HG02798 (cell line): ENCODE measurements around the gene PAQR6.
A peak's percentile ranks its signal among the peaks of the same experiment; 100 is the strongest.

Source experiments
- ATAC-seq: cut with Tn5 transposase; IDR thresholded peaks from one replicate; pipeline ENCODE4 v1.9.1; 2021; ENCODE audit warnings: mild to moderate bottlenecking; ENCODE audit not compliant: unreplicated experiment, poor library complexity

PAQR6 gene, protein sequence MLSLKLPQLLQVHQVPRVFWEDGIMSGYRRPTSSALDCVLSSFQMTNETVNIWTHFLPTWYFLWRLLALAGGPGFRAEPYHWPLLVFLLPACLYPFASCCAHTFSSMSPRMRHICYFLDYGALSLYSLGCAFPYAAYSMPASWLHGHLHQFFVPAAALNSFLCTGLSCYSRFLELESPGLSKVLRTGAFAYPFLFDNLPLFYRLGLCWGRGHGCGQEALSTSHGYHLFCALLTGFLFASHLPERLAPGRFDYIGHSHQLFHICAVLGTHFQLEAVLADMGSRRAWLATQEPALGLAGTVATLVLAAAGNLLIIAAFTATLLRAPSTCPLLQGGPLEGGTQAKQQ

DNA sequence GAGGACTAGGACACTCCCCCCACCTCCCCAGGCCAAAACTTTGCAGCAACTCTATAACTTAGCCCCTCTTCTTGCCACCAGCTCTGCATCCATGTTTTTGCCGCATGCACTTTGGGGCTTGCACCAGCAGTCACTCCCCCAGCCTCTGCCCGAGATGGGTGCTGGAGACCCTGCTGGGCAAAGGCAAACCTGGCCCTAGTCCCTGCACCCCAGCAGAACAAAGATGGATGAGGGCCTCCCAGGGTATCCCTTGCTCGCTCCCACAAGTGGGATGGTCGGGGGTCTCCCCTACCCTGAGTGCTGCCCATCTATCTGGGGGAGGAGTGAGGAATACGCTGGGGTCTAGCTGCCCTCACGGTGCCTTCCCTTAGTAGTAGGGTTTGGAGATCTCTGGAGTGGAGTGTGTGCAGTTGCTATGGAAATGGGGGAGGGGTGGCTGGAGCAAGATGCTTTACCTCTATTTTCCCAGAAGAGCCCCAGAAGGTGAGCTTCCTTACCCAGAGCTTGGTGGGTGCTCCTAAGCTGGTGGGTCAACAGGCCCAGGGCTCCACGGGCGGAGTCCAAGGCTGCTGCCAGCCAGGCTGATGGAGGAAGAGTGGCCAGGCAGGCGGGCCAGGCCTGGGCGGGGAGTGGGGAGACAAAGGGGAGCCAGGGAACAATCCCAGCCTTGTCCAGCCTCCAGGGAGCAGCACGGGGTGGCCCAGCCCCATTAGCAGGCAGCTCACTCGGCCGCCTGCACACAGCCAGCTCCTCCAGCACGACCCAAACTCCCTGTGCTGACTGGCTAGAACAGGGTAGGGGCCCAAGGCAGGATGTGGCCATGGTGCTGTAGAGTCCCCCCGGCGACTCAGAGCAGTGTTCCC, at the start of gene PAQR6:
Gene PAQR6 (minus strand): TSS at position 597 of the 863 bp plus-strand sequence. CDS start 1,325 bp downstream, outside the sequence.
- no peak for ATAC-seq

DNA sequence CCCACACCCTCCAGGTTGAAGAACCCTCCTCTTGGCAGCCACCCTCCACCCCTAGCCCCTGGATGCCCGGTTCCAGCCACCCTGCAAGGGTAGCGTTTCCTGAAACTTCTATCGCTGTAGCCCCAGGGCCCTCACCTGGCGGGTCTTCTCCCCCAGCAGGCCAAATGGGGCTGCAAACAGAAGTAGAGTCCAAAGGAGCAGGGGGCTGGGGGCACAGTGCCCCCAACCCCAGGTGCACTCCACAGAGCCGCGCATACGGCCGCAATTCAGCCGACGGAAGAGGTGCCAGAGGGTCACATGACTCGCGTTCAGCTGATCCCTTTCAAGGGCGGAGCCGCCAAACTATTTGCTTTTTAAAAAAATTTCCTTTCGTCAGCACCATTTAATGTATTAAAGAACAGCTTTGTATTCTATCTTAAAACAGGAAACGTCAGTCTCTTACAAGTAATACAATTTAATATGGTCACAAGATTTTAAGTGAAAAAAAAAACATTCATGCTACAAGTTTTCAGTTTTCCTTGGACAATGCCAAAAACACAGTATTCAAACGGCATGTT, 47.6 kb upstream of the PAQR6 start, which contains the start of gene GLMP:
Gene GLMP (minus strand): TSS at position 289 of the 557 bp plus-strand sequence. CDS start 34 bp downstream, at position 255.
- peak; percentile 55 for ATAC-seq

DNA sequence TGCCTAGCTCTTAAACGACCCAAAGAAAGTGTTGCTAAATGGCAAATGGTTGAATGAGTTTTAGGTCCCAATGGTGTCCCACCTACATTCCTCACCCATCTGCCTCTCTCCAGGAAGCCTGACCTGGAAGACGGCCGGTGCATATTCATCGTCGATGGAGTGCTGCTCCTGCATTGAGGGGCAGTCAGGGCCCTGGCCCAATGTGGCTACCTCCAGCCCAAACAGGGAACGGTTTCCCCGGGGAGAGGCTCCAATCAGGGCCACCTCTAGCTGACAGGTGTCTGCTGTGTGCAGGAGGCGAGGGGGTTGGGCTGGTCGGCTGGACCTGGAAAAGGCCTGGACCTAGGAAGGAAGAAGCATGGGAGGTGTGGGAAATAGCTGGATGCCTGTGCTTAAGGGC, 46.0 kb upstream of the PAQR6 start:
- no peak for ATAC-seq

- no peak for ATAC-seq
Measured at GRCh38 chr1:156293098-156293434, 45.2 kb upstream of the PAQR6 start.

DNA sequence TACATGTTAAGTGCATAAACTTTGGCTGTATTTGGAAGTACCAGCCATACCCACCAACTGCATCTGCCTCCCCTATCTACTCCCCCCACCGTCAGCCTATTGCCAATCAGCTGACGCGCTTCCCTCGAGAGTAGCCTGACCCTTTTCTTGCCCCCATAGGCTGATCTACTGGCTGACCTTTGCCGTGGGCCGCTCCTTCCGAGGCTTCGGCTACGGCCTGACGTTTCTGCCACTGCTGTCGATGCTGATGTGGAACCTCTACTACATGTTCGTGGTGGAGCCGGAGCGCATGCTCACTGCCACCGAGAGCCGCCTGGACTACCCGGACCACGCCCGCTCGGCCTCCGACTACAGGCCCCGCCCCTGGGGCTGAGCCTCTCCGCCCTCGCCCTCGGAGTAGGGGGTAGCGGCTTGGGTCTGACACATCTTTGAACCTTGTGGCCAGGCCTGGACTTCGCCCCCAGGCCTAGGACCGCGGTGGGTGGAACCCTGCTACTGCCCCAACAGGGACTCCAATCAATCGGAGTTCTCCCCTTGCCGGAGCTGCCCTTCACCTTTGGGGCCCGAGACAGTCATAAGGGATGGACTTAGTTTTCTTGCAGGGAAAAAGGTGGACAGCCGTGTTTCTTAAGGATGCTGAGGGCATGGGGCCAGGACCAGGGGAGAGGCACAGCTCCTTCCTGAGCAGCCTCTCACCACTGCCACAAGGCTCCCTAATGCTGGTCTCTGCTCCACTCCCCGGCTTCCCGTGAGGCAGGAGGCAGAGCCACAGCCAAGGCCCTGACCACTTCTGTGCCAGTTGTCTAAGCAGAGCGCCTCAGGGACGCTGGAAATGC, 43.6 kb upstream of the PAQR6 start:
- peak; percentile 74 for ATAC-seq

GRCh38 chr1:156289857-156290256, 42.0 kb upstream of the PAQR6 start:
- no peak for ATAC-seq

DNA sequence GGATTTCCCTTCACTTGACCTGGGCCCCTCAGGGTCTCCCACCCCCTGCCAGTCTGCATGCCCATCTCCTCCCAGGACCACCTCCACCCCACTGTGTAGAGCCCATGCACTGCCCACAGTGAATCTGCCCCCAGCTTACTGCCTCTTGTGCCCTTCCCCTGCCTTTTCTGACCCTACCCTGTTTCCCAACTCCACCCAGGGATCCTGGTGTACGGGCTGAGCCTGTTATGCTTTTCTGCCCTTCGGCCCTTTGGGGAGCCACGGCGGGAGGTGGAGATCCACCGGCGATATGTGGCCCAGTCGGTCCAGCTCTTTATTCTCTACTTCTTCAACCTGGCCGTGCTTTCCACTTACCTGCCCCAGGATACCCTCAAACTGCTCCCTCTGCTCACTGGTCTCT, 38.2 kb upstream of the PAQR6 start:
- no peak for ATAC-seq

DNA sequence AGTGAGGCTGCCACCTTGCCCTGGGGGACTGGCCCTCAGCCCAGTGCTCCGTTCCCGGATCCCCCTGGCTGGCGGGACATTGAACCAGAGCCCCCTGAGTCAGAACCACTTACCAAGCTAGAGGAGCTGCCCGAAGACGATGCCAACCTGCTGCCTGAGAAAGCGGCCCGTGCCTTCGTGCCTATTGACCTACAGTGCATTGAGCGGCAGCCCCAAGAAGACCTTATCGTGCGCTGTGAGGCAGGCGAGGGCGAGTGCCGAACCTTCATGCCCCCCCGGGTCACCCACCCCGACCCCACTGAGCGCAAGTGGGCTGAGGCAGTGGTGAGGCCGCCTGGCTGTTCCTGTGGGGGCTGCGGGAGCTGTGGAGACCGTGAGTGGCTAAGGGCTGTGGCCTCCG, 37.6 kb upstream of the PAQR6 start:
- ATAC-seq = no peak

- no peak for ATAC-seq
Measured at GRCh38 chr1:156284757-156285156, 36.9 kb upstream of the PAQR6 start.

- ATAC-seq = no peak
Measured at GRCh38 chr1:156284112-156284511, 36.3 kb upstream of the PAQR6 start, which contains the start of gene TMEM79. Gene TMEM79, plus strand, starts transcription at chr1:156284325. Its CDS starts 902 bp downstream, at chr1:156285227.

DNA sequence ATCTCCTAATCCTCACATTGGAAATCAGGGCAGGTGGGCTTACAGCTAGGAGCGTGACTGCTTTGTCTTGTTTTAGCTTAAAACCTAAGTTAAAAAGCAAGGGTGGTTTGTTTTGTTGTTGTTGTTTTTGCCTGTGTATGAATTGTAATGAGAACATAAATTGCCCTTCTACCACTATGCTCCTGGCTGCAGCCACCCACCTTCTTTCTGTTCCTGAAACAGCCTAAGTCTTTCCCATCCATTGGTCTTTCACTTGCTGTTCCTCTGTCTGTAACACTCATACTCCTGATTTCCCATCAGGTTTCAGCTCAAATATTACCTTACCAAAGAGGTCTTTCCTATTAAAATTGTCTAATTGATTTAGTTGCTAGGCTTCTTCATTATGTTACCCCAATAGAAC, 35.7 kb upstream of the PAQR6 start:
- no peak for ATAC-seq

DNA sequence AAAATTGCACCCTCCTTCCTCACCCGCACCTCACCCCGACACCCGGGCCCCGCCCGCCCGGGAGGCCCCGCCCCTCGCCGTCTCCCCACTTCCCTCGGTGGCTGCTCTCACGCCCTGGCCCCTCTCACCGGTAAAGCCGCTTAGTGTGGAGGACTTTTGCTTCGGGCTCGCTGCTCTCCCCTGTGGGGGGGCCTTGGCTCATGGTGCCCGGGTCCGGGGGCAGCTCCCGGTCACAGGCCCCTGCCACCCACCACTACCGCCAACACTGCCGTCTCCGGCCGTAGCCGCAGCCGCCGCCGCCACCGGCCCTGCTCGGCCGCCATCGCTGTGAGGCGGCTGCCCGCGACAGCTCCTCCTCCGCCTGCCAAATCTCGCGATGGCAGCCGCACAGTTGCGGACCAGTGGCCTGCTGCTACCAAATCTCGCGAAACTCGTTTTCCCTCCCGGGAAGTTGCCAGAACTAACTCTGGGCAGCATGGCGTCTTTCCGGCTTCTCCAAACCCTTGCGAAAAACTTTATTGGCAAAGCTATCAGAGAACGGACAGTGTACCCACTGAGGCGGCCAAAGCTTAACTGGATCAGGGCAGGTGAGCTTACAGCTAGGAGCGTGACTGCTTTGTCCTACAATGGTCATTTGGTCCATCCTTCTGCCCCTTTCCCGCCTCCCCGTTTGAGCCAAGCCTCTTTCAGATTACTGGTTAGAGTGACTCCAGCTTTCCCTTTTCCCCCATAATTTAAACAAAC, 34.8 kb upstream of the PAQR6 start, which contains the start of gene SMG5:
Gene SMG5 (minus strand): TSS at position 347 of the 744 bp plus-strand sequence. CDS start 145 bp downstream, at position 202.
- ATAC-seq = peak; percentile 81

GRCh38 chr1:156281693-156282478, 34.0 kb upstream of the PAQR6 start:
- ATAC-seq = no peak

DNA sequence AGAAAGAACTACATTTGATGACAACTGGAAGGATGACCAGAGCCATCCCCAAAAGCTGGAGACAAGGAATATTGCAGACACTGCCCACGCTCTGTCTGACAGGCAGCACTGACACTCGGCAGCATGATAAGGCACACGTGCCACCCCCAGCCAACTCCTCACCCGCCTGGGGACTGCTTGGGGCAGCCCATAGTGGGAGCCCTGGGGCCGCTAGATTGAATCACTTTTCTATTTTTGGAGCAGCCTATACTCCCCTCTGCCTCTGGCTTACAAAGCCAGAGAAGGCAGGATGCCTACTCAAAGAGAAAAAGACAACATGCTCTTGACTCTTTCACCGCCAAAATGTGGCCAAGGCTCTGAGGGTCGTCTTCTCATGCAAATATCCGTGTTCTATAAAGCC, 33.4 kb upstream of the PAQR6 start:
- peak; percentile 29 for ATAC-seq

GRCh38 chr1:156279837-156280236, 32.0 kb upstream of the PAQR6 start:
- ATAC-seq = no peak

- no peak for ATAC-seq
Measured at GRCh38 chr1:156276966-156277381, 29.1 kb upstream of the PAQR6 start.

DNA sequence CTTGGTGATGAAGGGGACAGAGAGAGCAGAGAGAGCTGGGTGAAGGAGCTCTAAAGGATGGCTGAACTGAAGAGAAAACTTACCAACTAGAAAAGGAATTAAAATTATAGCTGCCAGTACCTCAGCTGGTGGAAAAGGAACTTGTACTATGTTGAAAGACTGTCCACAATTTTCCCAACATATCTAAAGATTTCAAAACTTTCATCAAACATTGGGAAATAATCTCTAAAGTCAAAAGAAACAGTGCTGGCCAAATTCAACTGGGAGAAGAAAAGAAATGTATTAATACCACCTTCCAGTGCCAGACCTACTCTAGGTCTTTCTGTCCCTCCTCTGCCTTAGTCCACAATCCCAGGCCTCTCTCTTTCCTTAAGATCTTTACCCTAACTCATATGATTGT, 28.7 kb upstream of the PAQR6 start:
- ATAC-seq = no peak

DNA sequence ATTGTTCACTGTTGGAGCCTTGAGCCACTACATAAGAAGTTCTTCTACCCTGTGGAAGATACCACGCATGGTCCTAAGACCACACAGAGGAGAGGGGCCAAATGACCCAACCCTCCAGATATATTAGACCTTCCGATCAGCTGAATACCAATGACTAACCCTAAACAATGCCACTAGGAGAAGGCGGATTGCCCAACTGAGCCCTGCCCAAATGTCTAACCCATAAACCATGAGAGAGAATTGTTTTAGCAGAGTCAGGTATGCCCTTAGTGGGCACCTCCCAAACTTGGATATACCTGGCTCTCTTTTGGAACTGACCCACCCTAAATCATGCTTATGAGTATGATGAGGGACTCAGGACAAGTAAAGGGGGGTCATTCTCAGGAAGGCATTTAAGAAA, 22.5 kb upstream of the PAQR6 start:
- ATAC-seq = no peak

GRCh38 chr1:156268336-156268735, 20.5 kb upstream of the PAQR6 start:
- no peak for ATAC-seq
